Smooth muscle cell (in vitro differentiated cells): Measurements from ENCODE around the gene MBNL2. TPM values are rescaled to one million over a fixed set of nuclear protein-coding genes. Genes with fewer than 3 reads are reported as not detected.

Experiments used
- DNase-seq: peaks from one replicate; lab custom pipeline; 2025; ENCODE audit not compliant: unreplicated experiment; lab: John Stamatoyannopoulos, UW
- H2AFZ ChIP-seq: fragments of 200-600 bp; sonication (generic); 2 replicates; pipeline ENCODE4 v1.6.0; 2016; ENCODE audit warnings: antibody characterized with exemption, low read depth, mild to moderate bottlenecking
- H3F3A ChIP-seq: fragments of 200-600 bp; sonication (generic); 2 replicates; pipeline ENCODE4 v1.6.0; 2017; ENCODE audit warnings: antibody characterized with exemption, low read depth
- H3K27ac ChIP-seq: fragments of 200-600 bp; sonication (generic); 2 replicates; pipeline ENCODE4 v1.5.1; 2016; ENCODE audit warnings: low read depth, mild to moderate bottlenecking
- H3K27me3 ChIP-seq: fragments of 200-600 bp; sonication (generic); 2 replicates; pipeline ENCODE4 v1.6.1; 2016; ENCODE audit warnings: low read depth, mild to moderate bottlenecking
- H3K36me3 ChIP-seq: fragments of 200-600 bp; sonication (generic); 2 replicates; pipeline ENCODE4 v1.5.1; 2016; ENCODE audit warnings: low read depth
- H3K4me1 ChIP-seq: fragments of 200-600 bp; sonication (generic); 2 replicates; pipeline ENCODE4 v1.5.1; 2016; ENCODE audit warnings: low read depth
- H3K4me2 ChIP-seq: fragments of 200-600 bp; sonication (generic); 2 replicates; pipeline ENCODE4 v1.6.0; 2016; ENCODE audit warnings: mild to moderate bottlenecking
- H3K4me3 ChIP-seq: fragments of 200-600 bp; sonication (generic); 2 replicates; pipeline ENCODE4 v1.5.1; 2016; ENCODE audit warnings: mild to moderate bottlenecking
- H3K79me2 ChIP-seq: fragments of 200-600 bp; sonication (generic); 2 replicates; pipeline ENCODE4 v1.6.0; 2016; ENCODE audit warnings: low read depth, mild to moderate bottlenecking
- H3K9ac ChIP-seq: fragments of 200-600 bp; sonication (generic); 2 replicates; pipeline ENCODE4 v1.6.0; 2016; ENCODE audit warnings: low read depth
- H3K9me3 ChIP-seq: fragments of 200-600 bp; sonication (generic); replicated peaks from 2 replicates; pipeline ENCODE4 v1.5.1; 2016; ENCODE audit warnings: low read depth
- H4K20me1 ChIP-seq: fragments of 200-600 bp; sonication (generic); 2 replicates; pipeline ENCODE4 v1.6.0; 2016; ENCODE audit warnings: low read depth
- WGBS: methylation state at CpG from one replicate; pipeline ENCODE4 v1.1.7; 2016; ENCODE audit warnings: low lambda C conversion rate; 5-methylcytosine and 5-hydroxymethylcytosine counted together
- polyA plus RNA-seq: library from polyadenylated mRNA; unstranded; fragments of >200 nt; fragmentation: Nextera tagmentation; extraction: Ambion mirVana; gene quantifications from 2 replicates; pipeline ENCODE4 v1.2.1, GENCODE V29; 2016
- total RNA-seq: library from RNA; depleted of rRNA; stranded (reverse); fragments of >200 nt; gene quantifications from 2 replicates; pipeline ENCODE4 v1.2.3, GENCODE V29; 2014
- TF ChIP-seq, protein P1 (sequence below): fragments of 200-600 bp; sonication (generic); IDR thresholded peaks from 2 replicates; pipeline ENCODE4 v1.5.1; 2017; ENCODE audit warnings: borderline replicate concordance, mild to moderate bottlenecking, antibody characterized with exemption; ENCODE audit not compliant: insufficient read depth, poor library complexity, severe bottlenecking

The MBNL2 gene
- total and polyA plus RNA-seq, 2 experiments from 2014 or later, result 33.7 to 120 TPM

DNA sequence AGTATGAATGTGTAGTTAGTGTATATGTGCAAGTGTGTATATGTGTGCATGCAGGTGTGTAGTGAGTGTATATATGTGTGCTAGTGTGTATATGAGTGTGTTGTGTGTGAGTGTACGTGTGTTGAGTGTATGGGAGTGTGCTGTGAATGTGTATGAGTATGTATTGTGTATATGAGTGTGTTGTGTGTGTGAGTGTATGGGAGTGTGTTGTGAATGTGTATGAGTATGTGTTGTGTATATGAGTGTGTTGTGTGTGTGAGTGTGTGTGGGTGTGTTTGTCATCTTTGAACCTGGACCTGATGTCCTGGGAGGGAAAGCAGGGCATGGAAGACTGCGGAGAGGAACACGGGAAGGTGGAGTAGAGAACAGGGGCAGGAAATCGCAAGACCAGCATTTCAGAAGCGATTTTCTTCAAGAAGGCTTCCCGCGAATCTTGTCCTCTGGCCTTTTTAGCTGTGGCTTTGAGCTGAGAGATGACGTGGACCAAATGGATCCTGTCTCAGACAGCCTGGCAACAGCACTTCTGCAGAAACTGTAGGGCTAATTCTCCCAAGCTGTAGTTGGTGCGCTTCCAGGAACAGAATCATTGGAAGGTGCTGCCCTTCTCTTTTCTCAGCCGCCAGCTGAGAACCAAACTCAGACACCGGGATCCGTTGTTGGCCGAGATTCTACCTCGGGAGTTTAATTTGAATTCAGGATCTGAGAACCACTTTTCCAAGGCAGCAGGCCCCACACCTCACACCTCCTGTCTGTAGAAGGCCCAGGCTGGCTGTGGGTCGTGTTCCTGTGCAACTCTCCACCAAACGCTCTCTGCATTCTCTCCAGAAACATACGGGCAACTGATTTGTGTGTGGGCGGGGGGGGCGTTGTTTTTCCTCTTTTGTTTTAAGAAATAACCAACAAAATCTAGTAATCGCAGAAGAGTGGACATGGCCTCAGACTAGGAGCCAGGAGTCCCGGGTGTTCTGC is 117.2 kb downstream of the MBNL2 start:
- H3K4me2 ChIP-seq, result no peak overlapping the region
- peak overlapping the region; percentile 5 for H3K27ac ChIP-seq
- no peaks in the 10 kb centered on the region for H3K27me3 ChIP-seq
- H3K36me3 ChIP-seq, result no peaks in the 10 kb centered on the region
- TF ChIP-seq, protein P1, sequence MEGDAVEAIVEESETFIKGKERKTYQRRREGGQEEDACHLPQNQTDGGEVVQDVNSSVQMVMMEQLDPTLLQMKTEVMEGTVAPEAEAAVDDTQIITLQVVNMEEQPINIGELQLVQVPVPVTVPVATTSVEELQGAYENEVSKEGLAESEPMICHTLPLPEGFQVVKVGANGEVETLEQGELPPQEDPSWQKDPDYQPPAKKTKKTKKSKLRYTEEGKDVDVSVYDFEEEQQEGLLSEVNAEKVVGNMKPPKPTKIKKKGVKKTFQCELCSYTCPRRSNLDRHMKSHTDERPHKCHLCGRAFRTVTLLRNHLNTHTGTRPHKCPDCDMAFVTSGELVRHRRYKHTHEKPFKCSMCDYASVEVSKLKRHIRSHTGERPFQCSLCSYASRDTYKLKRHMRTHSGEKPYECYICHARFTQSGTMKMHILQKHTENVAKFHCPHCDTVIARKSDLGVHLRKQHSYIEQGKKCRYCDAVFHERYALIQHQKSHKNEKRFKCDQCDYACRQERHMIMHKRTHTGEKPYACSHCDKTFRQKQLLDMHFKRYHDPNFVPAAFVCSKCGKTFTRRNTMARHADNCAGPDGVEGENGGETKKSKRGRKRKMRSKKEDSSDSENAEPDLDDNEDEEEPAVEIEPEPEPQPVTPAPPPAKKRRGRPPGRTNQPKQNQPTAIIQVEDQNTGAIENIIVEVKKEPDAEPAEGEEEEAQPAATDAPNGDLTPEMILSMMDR, result no peak
- peaks cover 11% of the 10 kb centered on the region for H3K4me1 ChIP-seq
- WGBS, result 70% methylated on average over 21 of the region's 21 CpGs
- H3K4me3 ChIP-seq, result no peak overlapping the region
- H4K20me1 ChIP-seq, result peaks cover 23% of the 10 kb centered on the region
- no peak for DNase-seq
- peaks cover 12% of the 10 kb centered on the region for H3F3A ChIP-seq
- H2AFZ ChIP-seq, result no peak overlapping the region
- H3K9me3 ChIP-seq, result no peaks in the 10 kb centered on the region
- H3K79me2 ChIP-seq, result peaks cover 25% of the 10 kb centered on the region
- H3K9ac ChIP-seq, result no peak overlapping the region

DNA sequence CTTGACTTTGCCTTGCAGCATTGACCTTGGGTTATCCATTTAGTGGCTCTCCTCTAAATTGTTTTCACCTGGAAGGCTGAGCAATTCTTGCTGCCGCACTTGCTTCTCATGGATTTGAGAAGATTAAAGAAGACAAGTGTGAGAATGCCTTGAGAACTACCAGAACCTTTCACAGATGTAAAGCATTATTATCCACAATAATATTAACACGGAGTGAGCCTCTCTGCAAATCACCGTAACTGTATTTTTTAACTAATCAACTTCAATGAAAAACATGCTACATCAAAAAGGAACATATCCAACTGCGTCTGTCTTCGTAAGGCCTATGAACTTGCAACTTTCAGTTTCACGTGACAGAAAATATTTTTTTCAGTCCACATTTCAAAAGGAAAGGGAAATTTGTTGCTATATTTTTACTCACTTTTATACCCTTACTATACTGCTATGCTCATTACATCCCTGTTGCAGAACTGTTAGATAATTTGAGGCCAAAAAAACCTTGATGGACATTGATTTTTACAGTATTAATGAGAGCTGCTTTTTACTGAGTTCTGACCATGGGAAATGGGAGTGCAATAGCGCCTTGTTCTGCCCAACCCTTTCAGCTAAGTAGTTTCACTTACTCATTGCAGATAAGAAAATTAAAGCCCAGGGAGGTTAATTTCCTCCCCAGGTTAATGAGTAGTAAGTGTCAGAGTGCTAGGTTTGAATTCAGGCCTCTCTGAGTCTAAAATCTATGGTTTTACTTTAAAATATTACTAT is 118.0 kb downstream of the MBNL2 start:
- H3K79me2 ChIP-seq, result peaks cover 25% of the 10 kb centered on the region
- no peak overlapping the region for H2AFZ ChIP-seq
- peaks cover 25% of the 10 kb centered on the region for H4K20me1 ChIP-seq
- no peak overlapping the region for H3K9ac ChIP-seq
- DNase-seq, result no peak
- WGBS, result 74% methylated on average over 7 of the region's 7 CpGs
- H3K27me3 ChIP-seq, result no peaks in the 10 kb centered on the region
- no peak overlapping the region for H3K4me3 ChIP-seq
- peak overlapping the region; percentile 34 for H3K27ac ChIP-seq
- no peaks in the 10 kb centered on the region for H3K36me3 ChIP-seq
- H3K4me2 ChIP-seq, result no peak overlapping the region
- H3K9me3 ChIP-seq, result no peaks in the 10 kb centered on the region
- H3F3A ChIP-seq, result peaks cover 9% of the 10 kb centered on the region
- TF ChIP-seq, protein P1, result no peak
- H3K4me1 ChIP-seq, result peaks cover 8% of the 10 kb centered on the region

DNA sequence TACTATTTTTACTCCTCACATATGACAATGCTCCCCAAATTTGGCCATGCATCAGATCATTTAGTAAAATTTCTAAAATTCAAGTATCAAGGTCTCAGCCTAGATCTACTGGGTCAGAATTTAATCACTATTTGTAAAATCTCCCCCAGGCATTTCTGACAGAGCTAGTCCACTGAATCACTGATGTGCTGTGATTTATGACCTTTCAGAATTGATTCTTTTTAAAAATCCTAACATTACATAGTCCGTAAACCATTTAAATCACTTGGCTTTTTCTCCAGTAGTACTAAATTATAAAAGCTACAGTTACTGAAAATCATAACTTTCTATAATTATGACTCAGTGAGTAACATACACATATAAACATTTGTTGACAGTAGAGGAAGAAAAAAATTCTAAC is 119.0 kb downstream of the MBNL2 start:
- peaks cover 19% of the 10 kb centered on the region for H4K20me1 ChIP-seq
- peaks cover 25% of the 10 kb centered on the region for H3K79me2 ChIP-seq

More for the DNA sequence above, 119.0 kb downstream of the MBNL2 start:
- H3K4me2 ChIP-seq, result no peak overlapping the region
- TF ChIP-seq, protein P1, result no peak
- H3K4me3 ChIP-seq, result no peak overlapping the region
- no peaks in the 10 kb centered on the region for H3K36me3 ChIP-seq
- DNase-seq, result no peak
- H3K4me1 ChIP-seq, result no peaks in the 10 kb centered on the region
- WGBS, result 77% methylated on average over 1 of the region's 1 CpG
- H3K27me3 ChIP-seq, result no peaks in the 10 kb centered on the region
- peaks cover 5% of the 10 kb centered on the region for H3F3A ChIP-seq
- peak overlapping the region; percentile 34 for H3K27ac ChIP-seq
- no peak overlapping the region for H3K9ac ChIP-seq
- no peak overlapping the region for H2AFZ ChIP-seq
- H3K9me3 ChIP-seq, result no peaks in the 10 kb centered on the region
